Vagina (tissue), 2 donors: ENCODE data around the gene NRXN2.

ENCODE experiments used
- CTCF ChIP-seq, 3 experiments: fragments of 450-650 bp in 2 of 3; fragments of 200-600 bp in 1 of 3; sonication (generic) in 1 of 3; IDR thresholded peaks; one replicate each; pipeline ENCODE4 v1.5.1; 2017 to 2019; ENCODE audit warnings: antibody characterized with exemption in 3 of 3, mild to moderate bottlenecking in 2 of 3, moderate library complexity in 2 of 3
- POLR2A ChIP-seq, 2 donors: fragments of 450-650 bp; IDR thresholded peaks; one replicate each; pipeline ENCODE4 v1.6.1; 2017; ENCODE audit warnings: antibody characterized with exemption in 2 of 2, mild to moderate bottlenecking in 2 of 2, moderate library complexity in 2 of 2

- TF ChIP-seq CTCF (IDR thresholded peaks at IDR 0.05), result no peak
- no peak for TF ChIP-seq POLR2A (IDR thresholded peaks at IDR 0.05)
Measured at GRCh38 chr11:64642418-64642735, 80.6 kb downstream of the NRXN2 start.
